ENCODE results near the gene LRRC3.

- TF ChIP-seq ZNF549 (tag by site-specific recombination; IDR thresholded peaks at IDR 0.05) (no peak), ZNF311 (tag by site-specific recombination; IDR thresholded peaks at IDR 0.05; ENCODE audit: borderline replicate concordance) (no peak), CTCF (tag by site-specific recombination; IDR thresholded peaks at IDR 0.05) (no peak), ZNF114 (tag by site-specific recombination; IDR thresholded peaks at IDR 0.05) (no peak), ZNF423 (tag by site-specific recombination; IDR thresholded peaks at IDR 0.05) (no peak), ZNF843 (tag by site-specific recombination; IDR thresholded peaks at IDR 0.05) (no peak), TCF7L2 (IDR thresholded peaks at IDR 0.05; ENCODE audit: borderline replicate concordance, low read depth, low read length) (no peak)
- TF ChIP-seq, protein P1, sequence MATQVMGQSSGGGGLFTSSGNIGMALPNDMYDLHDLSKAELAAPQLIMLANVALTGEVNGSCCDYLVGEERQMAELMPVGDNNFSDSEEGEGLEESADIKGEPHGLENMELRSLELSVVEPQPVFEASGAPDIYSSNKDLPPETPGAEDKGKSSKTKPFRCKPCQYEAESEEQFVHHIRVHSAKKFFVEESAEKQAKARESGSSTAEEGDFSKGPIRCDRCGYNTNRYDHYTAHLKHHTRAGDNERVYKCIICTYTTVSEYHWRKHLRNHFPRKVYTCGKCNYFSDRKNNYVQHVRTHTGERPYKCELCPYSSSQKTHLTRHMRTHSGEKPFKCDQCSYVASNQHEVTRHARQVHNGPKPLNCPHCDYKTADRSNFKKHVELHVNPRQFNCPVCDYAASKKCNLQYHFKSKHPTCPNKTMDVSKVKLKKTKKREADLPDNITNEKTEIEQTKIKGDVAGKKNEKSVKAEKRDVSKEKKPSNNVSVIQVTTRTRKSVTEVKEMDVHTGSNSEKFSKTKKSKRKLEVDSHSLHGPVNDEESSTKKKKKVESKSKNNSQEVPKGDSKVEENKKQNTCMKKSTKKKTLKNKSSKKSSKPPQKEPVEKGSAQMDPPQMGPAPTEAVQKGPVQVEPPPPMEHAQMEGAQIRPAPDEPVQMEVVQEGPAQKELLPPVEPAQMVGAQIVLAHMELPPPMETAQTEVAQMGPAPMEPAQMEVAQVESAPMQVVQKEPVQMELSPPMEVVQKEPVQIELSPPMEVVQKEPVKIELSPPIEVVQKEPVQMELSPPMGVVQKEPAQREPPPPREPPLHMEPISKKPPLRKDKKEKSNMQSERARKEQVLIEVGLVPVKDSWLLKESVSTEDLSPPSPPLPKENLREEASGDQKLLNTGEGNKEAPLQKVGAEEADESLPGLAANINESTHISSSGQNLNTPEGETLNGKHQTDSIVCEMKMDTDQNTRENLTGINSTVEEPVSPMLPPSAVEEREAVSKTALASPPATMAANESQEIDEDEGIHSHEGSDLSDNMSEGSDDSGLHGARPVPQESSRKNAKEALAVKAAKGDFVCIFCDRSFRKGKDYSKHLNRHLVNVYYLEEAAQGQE (tag by site-specific recombination; IDR thresholded peaks at IDR 0.05): no peak
Measured at GRCh38 chr21:44413566-44414290, 41.6 kb upstream of the LRRC3 start.

All from HEK293 (cell line).